H1 (cell line): Measurements from ENCODE around the gene CCSAP. TPM values are rescaled to one million over a fixed set of nuclear protein-coding genes. Genes with fewer than 3 reads are reported as not detected.
"Not testable (repeated sequence)": the region's sequence is repeated elsewhere in the genome, so short reads cannot be mapped to it uniquely, and the experiment has no call there.

Source experiments
- CTCF ChIA-PET: fragments of 300-600 bp; sonication (Branson Sonifier 250); formaldehyde crosslinking; loops from one replicate; lab custom pipeline; 2021; ENCODE audit not compliant: partially characterized antibody; lab: Charles Lee
- POLR2A ChIA-PET: fragments of 300-600 bp; sonication (Branson Sonifier 250); formaldehyde crosslinking; loops from one replicate; lab custom pipeline; 2021; ENCODE audit warnings: inconsistent platforms; ENCODE audit not compliant: partially characterized antibody; lab: Charles Lee
- DNase-seq, 2 experiments: peaks; one replicate each; pipeline versions ENCODE4 v3.0.0 to v3.0.0-alpha.2; 2010 to 2022; ENCODE audit warnings: low spot score in 2 of 2, low read depth in 1 of 2, mixed read lengths in 1 of 2
- FAIRE-seq: peaks from 2 replicates; lab custom pipeline; 2011; peaks lifted over from hg19 to GRCh38; lab: Jason Lieb, UNC
- H2AFZ ChIP-seq: 2 replicates; pipeline ENCODE4 v1.8.1; 2012; ENCODE audit warnings: low read length, inconsistent platforms
- H2AK5ac ChIP-seq: 2 replicates; pipeline ENCODE4 v1.6.1; 2013; ENCODE audit warnings: low read depth, low read length
- H2BK120ac ChIP-seq: replicated peaks from 2 replicates; pipeline ENCODE3; 2013; ENCODE audit warnings: low read depth, low read length, inconsistent platforms
- H2BK12ac ChIP-seq: 2 replicates; pipeline ENCODE4 v1.6.1; 2013; ENCODE audit warnings: low read depth, low read length
- H2BK15ac ChIP-seq: 2 replicates; pipeline ENCODE4 v1.6.1; 2013; ENCODE audit warnings: low read length
- H2BK20ac ChIP-seq: 2 replicates; pipeline ENCODE4 v1.6.1; 2013; ENCODE audit warnings: low read length
- H2BK5ac ChIP-seq: 2 replicates; pipeline ENCODE4 v1.6.1; 2013; ENCODE audit warnings: low read depth, low read length
- H3K14ac ChIP-seq: 2 replicates; pipeline ENCODE4 v1.6.1; 2013; ENCODE audit warnings: inconsistent platforms; ENCODE audit not compliant: insufficient read length
- H3K18ac ChIP-seq: 2 replicates; pipeline ENCODE4 v1.6.1; 2013; ENCODE audit warnings: low read length; ENCODE audit errors: extremely low read depth
- H3K23ac ChIP-seq: 2 replicates; pipeline ENCODE4 v1.6.1; 2013; ENCODE audit warnings: inconsistent platforms; ENCODE audit not compliant: insufficient read length
- H3K23me2 ChIP-seq: 2 replicates; pipeline ENCODE4 v1.6.1; 2013; ENCODE audit warnings: low read depth, low read length
- H3K27ac ChIP-seq: 2 replicates; pipeline ENCODE4 v1.6.1; 2011; ENCODE audit warnings: low read depth, low read length, inconsistent platforms
- H3K27me3 ChIP-seq, 4 experiments: replicated peaks in 1 of 4; 1 replicate in 1 of 4; 2 replicates in 3 of 4; pipeline versions ENCODE4 v1.6.1 to v1.8.1; 2011 to 2013; ENCODE audit warnings: low read length in 3 of 4, mild to moderate bottlenecking in 3 of 4, inconsistent platforms in 2 of 4, mixed read lengths in 2 of 4, moderate library complexity in 1 of 4; ENCODE audit not compliant: control insufficient read depth in 3 of 4, insufficient read depth in 3 of 4; ENCODE audit errors: extremely low read depth in 1 of 4
- H3K36me3 ChIP-seq, 4 experiments: 2 replicates each; pipeline versions ENCODE4 v1.6.1 to v1.8.1; 2011 to 2013; ENCODE audit warnings: mild to moderate bottlenecking in 4 of 4, low read length in 3 of 4, moderate library complexity in 2 of 4, control low read depth in 1 of 4, inconsistent platforms in 1 of 4; ENCODE audit not compliant: insufficient read depth in 4 of 4, control insufficient read depth in 2 of 4
- H3K4ac ChIP-seq: replicated peaks from 2 replicates; pipeline ENCODE3; 2013; ENCODE audit warnings: low read length, low read depth, mixed read lengths, inconsistent platforms; ENCODE audit not compliant: insufficient read length
- H3K4me1 ChIP-seq, 4 experiments: replicated peaks in 1 of 4; 1 replicate in 1 of 4; 2 replicates in 3 of 4; pipeline versions ENCODE4 v1.6.1 to v1.8.1; 2011 to 2013; ENCODE audit warnings: low read length in 3 of 4, inconsistent platforms in 2 of 4, mixed read lengths in 1 of 4; ENCODE audit not compliant: insufficient read depth in 4 of 4, control insufficient read depth in 3 of 4
- H3K4me2 ChIP-seq, 2 experiments: 2 replicates each; pipeline versions ENCODE4 v1.6.1 to v1.8.1; 2011 to 2013; ENCODE audit warnings: low read depth in 2 of 2, low read length in 2 of 2, control low read depth in 1 of 2, inconsistent platforms in 1 of 2, mild to moderate bottlenecking in 1 of 2; ENCODE audit not compliant: insufficient read depth in 1 of 2
- H3K4me3 ChIP-seq, 4 experiments: fragments of 200-600, 300-600 bp in 1 of 4; sonication (generic), shearing (Covaris generic), sonication (Bioruptor Twin) in 1 of 4; 2 replicates each; pipeline versions ENCODE4 v1.5.1 to v1.8.1; 2011 to 2016; ENCODE audit warnings: low read length in 4 of 4, low read depth in 3 of 4, control low read depth in 2 of 4, inconsistent platforms in 2 of 4, mild to moderate bottlenecking in 2 of 4, mixed read lengths in 1 of 4, moderate library complexity in 1 of 4; ENCODE audit not compliant: insufficient read depth in 2 of 4; ENCODE audit errors: extremely low read depth in 1 of 4
- H3K56ac ChIP-seq: replicated peaks from 2 replicates; pipeline ENCODE3; 2013; ENCODE audit warnings: low read depth, mild to moderate bottlenecking, mixed read lengths, low read length, inconsistent platforms; ENCODE audit not compliant: insufficient read length
- H3K79me1 ChIP-seq: 2 replicates; pipeline ENCODE4 v1.6.1; 2013; ENCODE audit warnings: low read depth, low read length, control low read depth
- H3K79me2 ChIP-seq, 2 experiments: 2 replicates each; pipeline versions ENCODE4 v1.6.1 to v1.8.1; 2012 to 2013; ENCODE audit warnings: low read length in 2 of 2, mild to moderate bottlenecking in 2 of 2, inconsistent platforms in 1 of 2; ENCODE audit not compliant: insufficient read depth in 2 of 2, control insufficient read depth in 1 of 2
- H3K9ac ChIP-seq, 4 experiments: replicated peaks in 1 of 4; 1 replicate in 1 of 4; 2 replicates in 3 of 4; pipeline versions ENCODE4 v1.6.1 to v1.8.1; 2011 to 2013; ENCODE audit warnings: low read depth in 3 of 4, low read length in 3 of 4, control low read depth in 2 of 4, mild to moderate bottlenecking in 2 of 4, moderate library complexity in 2 of 4, inconsistent platforms in 1 of 4; ENCODE audit errors: extremely low read depth in 1 of 4
- H3K9me3 ChIP-seq, 2 experiments: 2 replicates each; pipeline versions ENCODE4 v1.6.1 to v1.8.1; 2012 to 2013; ENCODE audit warnings: mild to moderate bottlenecking in 2 of 2, moderate library complexity in 2 of 2, control low read depth in 1 of 2, inconsistent platforms in 1 of 2, low read depth in 1 of 2, low read length in 1 of 2, mixed read lengths in 1 of 2; ENCODE audit not compliant: insufficient read depth in 2 of 2
- H4K20me1 ChIP-seq, 2 experiments: replicated peaks in 1 of 2; 2 replicates each; pipeline versions ENCODE3 to v1.8.1; 2011 to 2013; ENCODE audit warnings: inconsistent platforms in 2 of 2, low read length in 2 of 2, mild to moderate bottlenecking in 1 of 2; ENCODE audit not compliant: insufficient read depth in 2 of 2, control insufficient read depth in 1 of 2
- H4K5ac ChIP-seq: 2 replicates; pipeline ENCODE4 v1.6.1; 2013; ENCODE audit warnings: low read length, low read depth, mixed read lengths, inconsistent platforms; ENCODE audit not compliant: insufficient read length
- H4K8ac ChIP-seq: 2 replicates; pipeline ENCODE4 v1.8.0; 2013; ENCODE audit warnings: mild to moderate bottlenecking, moderate library complexity, low read length, inconsistent platforms; ENCODE audit not compliant: insufficient read depth; ENCODE audit errors: extremely low read depth
- H4K91ac ChIP-seq: replicated peaks from 2 replicates; pipeline ENCODE3; 2013; ENCODE audit warnings: low read length, mixed read lengths, inconsistent platforms; ENCODE audit not compliant: insufficient read length
- WGBS, 2 experiments: shearing (Covaris generic) in 1 of 2; methylation state at CpG; one replicate each; pipeline versions ENCODE4 v1.1.6 to v1.1.7; 2013 to 2015; ENCODE audit warnings: low lambda C conversion rate in 2 of 2, mixed read lengths in 2 of 2, inconsistent platforms in 1 of 2, low coverage in 1 of 2, missing lambda C conversion rate in 1 of 2; ENCODE audit not compliant: insufficient replicate concordance in 2 of 2, insufficient coverage in 1 of 2, insufficient read length in 1 of 2; ENCODE audit errors: extremely low coverage in 1 of 2, missing lambda C conversion rate in 1 of 2; 5-methylcytosine and 5-hydroxymethylcytosine counted together
- polyA plus RNA-seq, 7 experiments: library from polyadenylated mRNA; depleted of rRNA in 3 of 7; stranded (reverse) in 5 of 7; unstranded in 2 of 7; fragments of >200 nt in 5 of 7; fragments of 200-250 nt in 2 of 7; gene quantifications; 1 replicate in 5 of 7; 2 replicates in 1 of 7; 4 replicates in 1 of 7; pipeline versions ENCODE4 v1.2.1 to v1.2.3, GENCODE V29; 2011 to 2013; ENCODE audit warnings: missing spikeins in 2 of 7, mixed read lengths in 2 of 7
- total RNA-seq: library from RNA; stranded (reverse); fragmentation: NEBNext Ultra II Directional; extraction: Animal tissue kit (Norgen Biotek cat#: 25700); gene quantifications from 2 replicates; pipeline ENCODE4 v1.2.1, GENCODE V29; 2021

The CCSAP gene
- total and polyA plus RNA-seq, 2 of the 8 experiments (the other 6 are each of a cell fraction or from before 2014, with no cell fraction given): 3.5 to 17.2 TPM

GRCh38 chr1:229378035-229378434 lies 35.2 kb upstream of the CCSAP start:
- not testable (repeated sequence) for FAIRE-seq, H2BK15ac ChIP-seq, H3K79me1 ChIP-seq, H3K23me2 ChIP-seq, H3K4me3 ChIP-seq, H4K91ac ChIP-seq, H3K27ac ChIP-seq, H3K9ac ChIP-seq, H2BK120ac ChIP-seq, H2BK12ac ChIP-seq, H3K18ac ChIP-seq, H3K4me2 ChIP-seq, H4K5ac ChIP-seq, DNase-seq, H2BK20ac ChIP-seq, H3K23ac ChIP-seq, H3K79me2 ChIP-seq, H2AFZ ChIP-seq, H3K56ac ChIP-seq, H4K8ac ChIP-seq, H3K36me3 ChIP-seq, H2BK5ac ChIP-seq, H4K20me1 ChIP-seq, H3K27me3 ChIP-seq, H3K14ac ChIP-seq, H2AK5ac ChIP-seq, H3K4ac ChIP-seq, H3K9me3 ChIP-seq
- ChIA-PET CTCF (interaction anchor here (1.2 kb wide), 1 partner anchor 106 kb away, joined by 3 read pairs; no protein-coding TSS in a partner anchor), POLR2A (interaction anchor here (1.2 kb wide), 1 partner anchor 14 kb away, joined by 3 read pairs; no protein-coding TSS in a partner anchor)
- H3K4me1 ChIP-seq: peaks cover 17 to 30% (median 20%) of the 10 kb centered on the region in 4 experiments
- 93% methylated on average over 6 of the region's 6 CpGs; no CpG with 5 or more reads in 1 of the 2 experiments for WGBS, 2 experiments
